Progenitor cell of endocrine pancreas (in vitro differentiated cells): ENCODE measurements around the gene MBIP. TPM values are rescaled to one million over a fixed set of nuclear protein-coding genes. Genes with fewer than 3 reads are reported as not detected.

Experiments used
- DNase-seq: peaks from one replicate; pipeline ENCODE4 v3.0.0; 2021; ENCODE audit warnings: low spot score; ENCODE audit not compliant: unreplicated experiment
- H3K27ac Mint-ChIP-seq: 2 replicates; pipeline ENCODE4 v1.8.0; 2021; ENCODE audit warnings: mild to moderate bottlenecking, moderate library complexity, mixed read lengths
- H3K27me3 Mint-ChIP-seq: 2 replicates; pipeline ENCODE4 v1.8.0; 2021; ENCODE audit warnings: mixed read lengths
- H3K36me3 Mint-ChIP-seq: 2 replicates; pipeline ENCODE4 v1.8.0; 2022; ENCODE audit warnings: mixed read lengths; ENCODE audit not compliant: insufficient read depth
- H3K4me1 Mint-ChIP-seq: 2 replicates; pipeline ENCODE4 v1.8.0; 2021; ENCODE audit warnings: low read depth, mixed read lengths
- H3K4me3 Mint-ChIP-seq: 2 replicates; pipeline ENCODE4 v1.8.0; 2021; ENCODE audit warnings: low read depth, mild to moderate bottlenecking, moderate library complexity, mixed read lengths
- H3K9me3 Mint-ChIP-seq: 2 replicates; pipeline ENCODE4 v1.8.0; 2021; ENCODE audit warnings: low read depth, mixed read lengths
- total RNA-seq: library from RNA; stranded (reverse); gene quantifications from 2 replicates; pipeline ENCODE4 v1.2.1, GENCODE V29; 2021
- TF ChIP-seq, protein P1 (sequence below): fragments of 200-600 bp; sonication (generic); IDR thresholded peaks from one replicate; pipeline ENCODE4 v1.5.0; 2021; ENCODE audit warnings: antibody characterized with exemption, mild to moderate bottlenecking; ENCODE audit not compliant: unreplicated experiment

MBIP gene
- total RNA-seq, 1 donor from 2014 or later, result 32.8 TPM

DNA sequence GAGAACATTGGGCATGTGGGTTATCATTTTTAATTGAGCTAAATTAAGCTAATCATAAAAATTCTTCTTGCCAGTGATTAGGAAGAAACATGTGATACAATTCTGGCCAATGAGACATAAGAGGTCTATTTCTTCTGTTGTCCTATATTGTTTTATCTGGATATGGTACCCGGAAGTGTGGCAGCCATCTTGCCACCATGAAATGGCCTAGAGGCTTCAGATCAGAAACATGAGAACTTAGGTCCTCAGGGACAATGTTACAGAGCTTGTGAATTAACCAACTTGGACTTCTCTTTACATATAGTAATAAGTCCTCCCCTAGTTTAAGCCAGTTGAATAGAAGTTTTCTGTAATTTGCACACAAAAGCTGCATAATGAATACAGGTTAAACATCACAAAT is 30.5 kb downstream of the MBIP start:
- H3K27me3 Mint-ChIP-seq, result peaks cover 66% of the 10 kb centered on the region
- H3K4me3 Mint-ChIP-seq, result no peak overlapping the region
- no peaks in the 10 kb centered on the region for H3K9me3 Mint-ChIP-seq

DNA sequence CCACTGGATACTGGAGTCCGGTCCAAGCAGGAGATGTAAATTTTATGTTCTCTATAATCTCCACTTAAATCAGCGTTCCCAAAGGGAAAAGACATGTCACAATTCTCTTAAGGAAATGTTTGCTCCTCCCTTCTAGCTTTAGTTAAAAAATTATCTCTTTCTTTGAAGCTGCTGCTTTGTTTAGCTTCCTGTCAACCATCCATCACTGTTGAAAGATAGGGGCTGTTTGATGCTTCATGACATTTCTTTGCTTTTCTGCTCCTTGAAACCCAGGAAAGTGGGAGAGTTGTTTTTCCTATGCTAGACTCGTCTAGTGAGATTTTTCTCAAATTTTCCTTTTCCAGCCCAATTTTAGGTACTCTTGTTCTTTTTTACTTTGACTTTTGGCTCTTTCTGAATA is 31.9 kb downstream of the MBIP start:
- no peak for DNase-seq
- no peaks in the 10 kb centered on the region for H3K9me3 Mint-ChIP-seq
- H3K27me3 Mint-ChIP-seq, result peaks cover 80% of the 10 kb centered on the region
- TF ChIP-seq, protein P1, sequence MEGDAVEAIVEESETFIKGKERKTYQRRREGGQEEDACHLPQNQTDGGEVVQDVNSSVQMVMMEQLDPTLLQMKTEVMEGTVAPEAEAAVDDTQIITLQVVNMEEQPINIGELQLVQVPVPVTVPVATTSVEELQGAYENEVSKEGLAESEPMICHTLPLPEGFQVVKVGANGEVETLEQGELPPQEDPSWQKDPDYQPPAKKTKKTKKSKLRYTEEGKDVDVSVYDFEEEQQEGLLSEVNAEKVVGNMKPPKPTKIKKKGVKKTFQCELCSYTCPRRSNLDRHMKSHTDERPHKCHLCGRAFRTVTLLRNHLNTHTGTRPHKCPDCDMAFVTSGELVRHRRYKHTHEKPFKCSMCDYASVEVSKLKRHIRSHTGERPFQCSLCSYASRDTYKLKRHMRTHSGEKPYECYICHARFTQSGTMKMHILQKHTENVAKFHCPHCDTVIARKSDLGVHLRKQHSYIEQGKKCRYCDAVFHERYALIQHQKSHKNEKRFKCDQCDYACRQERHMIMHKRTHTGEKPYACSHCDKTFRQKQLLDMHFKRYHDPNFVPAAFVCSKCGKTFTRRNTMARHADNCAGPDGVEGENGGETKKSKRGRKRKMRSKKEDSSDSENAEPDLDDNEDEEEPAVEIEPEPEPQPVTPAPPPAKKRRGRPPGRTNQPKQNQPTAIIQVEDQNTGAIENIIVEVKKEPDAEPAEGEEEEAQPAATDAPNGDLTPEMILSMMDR, result no peak
- H3K4me1 Mint-ChIP-seq, result no peaks in the 10 kb centered on the region
- H3K27ac Mint-ChIP-seq, result no peak overlapping the region
- no peaks in the 10 kb centered on the region for H3K36me3 Mint-ChIP-seq
- no peak overlapping the region for H3K4me3 Mint-ChIP-seq

More for the DNA sequence above, 30.5 kb downstream of the MBIP start:
- Mint-ChIP-seq H3K4me1 (no peaks in the 10 kb centered on the region), H3K27ac (no peak overlapping the region), H3K36me3 (no peaks in the 10 kb centered on the region)
- TF ChIP-seq, protein P1, result no peak
- no peak for DNase-seq

DNA sequence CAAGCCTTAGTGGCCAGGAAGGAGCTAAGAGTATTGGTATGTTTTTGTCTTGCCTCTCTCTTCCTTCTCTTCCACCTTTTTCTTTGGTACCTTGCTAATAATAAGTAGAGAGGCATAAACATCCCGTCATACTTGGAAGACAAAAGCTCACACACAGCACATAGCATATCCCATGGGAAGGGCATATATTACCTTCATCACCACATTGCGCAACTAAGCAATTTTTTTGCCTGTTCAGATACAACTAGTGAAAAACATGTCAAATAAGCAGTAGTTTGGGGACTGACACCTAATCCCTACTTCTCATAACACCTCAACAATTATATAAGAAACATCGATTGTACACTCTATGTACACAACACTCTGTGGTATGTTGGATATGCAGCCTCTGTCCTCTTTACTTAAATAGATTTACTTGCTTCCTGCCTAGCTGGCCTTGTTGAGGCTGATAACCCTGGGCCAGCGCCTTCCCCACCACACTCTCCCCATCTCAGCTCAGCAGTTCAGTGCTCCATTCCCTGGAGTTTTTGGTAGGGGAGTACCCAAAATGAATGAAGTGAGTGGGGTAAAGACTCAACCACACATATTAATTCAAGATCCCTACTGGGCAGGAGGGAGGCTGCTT is 35.4 kb downstream of the MBIP start:
- DNase-seq, result no peak
- H3K4me3 Mint-ChIP-seq, result no peak overlapping the region
- no peaks in the 10 kb centered on the region for H3K36me3 Mint-ChIP-seq
- H3K27me3 Mint-ChIP-seq, result peaks cover 76% of the 10 kb centered on the region
- H3K9me3 Mint-ChIP-seq, result no peaks in the 10 kb centered on the region
- TF ChIP-seq, protein P1, result no peak
- no peaks in the 10 kb centered on the region for H3K4me1 Mint-ChIP-seq
- H3K27ac Mint-ChIP-seq, result no peak overlapping the region

DNA sequence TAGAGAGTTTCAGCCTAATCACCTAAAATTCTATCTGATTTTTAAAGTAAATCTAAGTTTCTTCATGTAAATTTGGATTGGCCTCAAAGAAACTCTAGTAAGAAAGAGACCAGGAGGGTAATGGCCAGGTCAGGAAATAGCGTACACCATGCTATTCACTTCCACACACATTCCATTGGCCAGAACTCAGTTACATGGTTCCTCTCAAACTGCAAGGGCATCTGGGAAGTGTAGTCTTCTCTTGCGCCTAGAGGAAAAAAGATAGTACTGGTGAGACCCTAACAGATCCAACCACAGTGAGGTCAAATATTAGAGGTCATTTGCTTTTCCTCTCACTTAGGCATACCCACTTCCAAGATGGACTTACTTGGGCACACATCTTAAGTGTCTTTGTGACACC is 39.1 kb downstream of the MBIP start:
- H3K4me1 Mint-ChIP-seq, result no peaks in the 10 kb centered on the region
- no peak for DNase-seq

DNA sequence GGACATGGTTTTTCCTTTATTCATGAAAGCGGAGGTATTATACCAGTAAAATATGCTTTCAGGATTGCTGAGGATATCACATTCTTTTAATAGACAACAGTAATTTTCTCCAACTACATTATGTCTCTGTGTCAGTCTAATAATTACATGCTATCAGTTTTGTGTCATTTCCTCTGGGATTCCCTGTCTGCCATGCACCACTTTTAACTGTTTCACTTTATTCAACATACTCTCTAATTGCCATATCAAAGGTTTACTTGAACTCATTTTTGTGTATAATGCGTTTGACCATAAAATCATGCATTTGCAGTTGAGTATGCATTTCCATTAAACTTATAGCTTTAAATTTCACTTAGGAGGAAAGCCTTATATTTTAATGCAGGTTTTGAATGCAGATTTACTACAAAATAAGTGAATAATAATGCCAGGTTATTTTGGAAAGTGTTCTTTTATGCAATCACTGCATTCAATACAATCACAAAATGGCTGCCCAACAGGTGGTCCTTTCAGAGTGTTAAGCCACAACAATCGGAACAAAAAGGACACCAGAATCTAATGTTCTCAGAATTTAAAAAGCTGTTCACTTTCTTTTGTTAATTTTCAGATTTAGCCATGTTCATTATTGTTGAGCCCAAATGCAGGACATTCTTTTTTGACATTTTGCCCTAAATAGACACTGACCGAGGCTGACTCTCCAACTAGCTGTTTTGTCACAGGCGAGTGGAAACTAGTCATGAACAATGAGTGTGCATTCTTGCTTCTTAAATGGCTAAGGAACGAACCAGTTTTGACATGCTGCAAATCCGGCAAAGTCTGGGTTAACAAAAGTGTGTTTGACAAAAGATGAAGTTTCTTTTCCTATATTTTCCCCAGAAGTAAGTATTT is 40.9 kb downstream of the MBIP start:
- no peaks in the 10 kb centered on the region for H3K9me3 Mint-ChIP-seq
- no peak overlapping the region for H3K4me3 Mint-ChIP-seq
- H3K4me1 Mint-ChIP-seq, result no peaks in the 10 kb centered on the region

More for the DNA sequence above, 39.1 kb downstream of the MBIP start:
- TF ChIP-seq, protein P1, result no peak
- Mint-ChIP-seq H3K9me3 (no peaks in the 10 kb centered on the region), H3K27me3 (peaks cover 61% of the 10 kb centered on the region), H3K4me3 (no peak overlapping the region), H3K36me3 (no peaks in the 10 kb centered on the region), H3K27ac (no peak overlapping the region)

More for the DNA sequence above, 40.9 kb downstream of the MBIP start:
- H3K27ac Mint-ChIP-seq, result no peak overlapping the region
- TF ChIP-seq, protein P1, result no peak
- DNase-seq, result no peak
- H3K27me3 Mint-ChIP-seq, result peaks cover 53% of the 10 kb centered on the region
- H3K36me3 Mint-ChIP-seq, result no peaks in the 10 kb centered on the region
